H1 (cell line): Measurements from ENCODE around the gene MBD4.

Experiments used
- BRCA1 ChIP-seq: IDR thresholded peaks from 2 replicates; pipeline ENCODE4 v1.6.1; 2012; ENCODE audit warnings: low read depth, low read length, improper control_type of control experiment
- FOSL1 ChIP-seq: IDR thresholded peaks from 2 replicates; pipeline ENCODE4 v1.6.1; 2011; ENCODE audit warnings: mild to moderate bottlenecking, low read depth, low read length, moderate library complexity; ENCODE audit not compliant: insufficient read depth
- POLR2A ChIP-seq, 2 experiments: IDR thresholded peaks; 1 replicate in 1 of 2; 2 replicates in 1 of 2; pipeline ENCODE4 v1.6.1; 2011; ENCODE audit warnings: low read depth in 2 of 2, low read length in 2 of 2, mild to moderate bottlenecking in 2 of 2; ENCODE audit errors: control extremely low read depth in 1 of 2
- POLR2AphosphoS5 ChIP-seq: IDR thresholded peaks from 2 replicates; pipeline ENCODE4 v1.6.1; 2011; ENCODE audit warnings: low read depth, low read length

DNA sequence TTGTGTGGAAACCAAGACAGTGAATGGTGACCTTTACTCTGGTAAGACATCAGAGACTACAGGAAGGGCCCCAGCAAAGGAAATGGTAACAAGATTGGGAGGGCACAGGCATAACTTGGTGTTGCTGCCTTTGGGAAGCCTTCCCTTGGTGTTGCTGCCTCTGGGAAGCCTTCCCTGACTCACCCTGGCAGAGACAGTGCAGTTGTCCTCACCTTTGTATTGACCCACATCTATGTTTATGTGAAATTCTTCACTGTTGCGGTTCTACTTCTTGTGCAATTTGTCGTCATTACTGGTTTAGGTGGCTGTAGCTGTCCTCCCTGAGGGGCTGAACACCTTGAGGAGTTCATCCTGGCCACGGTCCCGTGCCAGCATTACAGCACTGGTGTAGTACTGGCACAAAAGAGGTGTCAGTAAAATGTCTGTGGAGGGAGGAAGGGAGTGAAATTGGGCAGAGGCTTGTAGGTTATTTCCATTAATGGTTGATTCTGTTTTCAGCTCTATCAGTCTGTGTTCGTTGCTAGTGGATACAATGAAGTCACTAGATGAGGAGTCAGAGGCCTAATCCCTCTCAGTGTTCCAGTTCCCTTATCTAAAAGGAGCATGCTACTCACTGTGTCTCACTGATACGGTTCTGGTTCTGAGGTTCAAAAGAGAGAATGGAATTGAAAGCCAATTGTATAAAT lies 21.9 kb upstream of the MBD4 start:
- TF ChIP-seq POLR2A (IDR thresholded peaks at IDR 0.05; ENCODE audit: control extremely low read depth in 1 of 2, low read depth in 2 of 2, low read length in 2 of 2), result no peak
- no peak for TF ChIP-seq FOSL1
- TF ChIP-seq BRCA1, result no peak
- TF ChIP-seq POLR2AphosphoS5, result no peak
